ENCODE results near the gene APPL1.
A peak's percentile ranks its signal among the peaks of the same experiment; 100 is the strongest.

Gene APPL1

GRCh38 chr3:57206423-57206822 lies 21.1 kb upstream of the APPL1 start:
- no peak for DNase-seq (ENCODE audit: low read depth)
- TF ChIP-seq CTCF (conservative IDR thresholded peaks at IDR 0.05; ENCODE audit: low read depth, low read length): no peak
- no peak overlapping the region for H3K4me3 ChIP-seq (ENCODE audit: low read length)

GRCh38 chr3:57221883-57222282 lies 5.6 kb upstream of the APPL1 start:
- DNase-seq (ENCODE audit: low read depth): no peak
- peak; percentile 16 for TF ChIP-seq CTCF (conservative IDR thresholded peaks at IDR 0.05; ENCODE audit: low read depth, low read length)
- no peak overlapping the region for H3K4me3 ChIP-seq (ENCODE audit: low read length)

GRCh38 chr3:57224856-57225255 lies 2.7 kb upstream of the APPL1 start:
- TF ChIP-seq CTCF (conservative IDR thresholded peaks at IDR 0.05; ENCODE audit: low read depth, low read length): no peak
- no peak for DNase-seq (ENCODE audit: low read depth)
- H3K4me3 ChIP-seq (ENCODE audit: low read length): no peak overlapping the region

- DNase-seq (ENCODE audit: low read depth): no peak
- no peak for TF ChIP-seq CTCF (conservative IDR thresholded peaks at IDR 0.05; ENCODE audit: low read depth, low read length)
- H3K4me3 ChIP-seq (ENCODE audit: low read length): no peak overlapping the region
Measured at GRCh38 chr3:57226176-57226575, 1.4 kb upstream of the APPL1 start.

- TF ChIP-seq CTCF (conservative IDR thresholded peaks at IDR 0.05; ENCODE audit: low read depth, low read length): no peak
- DNase-seq (ENCODE audit: low read depth): no peak
- H3K4me3 ChIP-seq (ENCODE audit: low read length): peak overlapping the region; percentile 86
Measured at GRCh38 chr3:57227930-57228751, 612 bp downstream of the APPL1 start.

- no peak overlapping the region for H3K4me3 ChIP-seq (ENCODE audit: low read length)
- no peak for DNase-seq (ENCODE audit: low read depth)
- TF ChIP-seq CTCF (conservative IDR thresholded peaks at IDR 0.05; ENCODE audit: low read depth, low read length): no peak
Measured at GRCh38 chr3:57230006-57230405, 2.5 kb downstream of the APPL1 start.

GRCh38 chr3:57233799-57234198 lies 6.3 kb downstream of the APPL1 start:
- no peak overlapping the region for H3K4me3 ChIP-seq (ENCODE audit: low read length)
- TF ChIP-seq CTCF (conservative IDR thresholded peaks at IDR 0.05; ENCODE audit: low read depth, low read length): no peak

More at GRCh38 chr3:57233799-57234198, 6.3 kb downstream of the APPL1 start:
- no peak for DNase-seq (ENCODE audit: low read depth)

Data from retinal pigment epithelial cell (primary cell).